HL-60 (cell line): ENCODE results near the gene TAF1B.

Experiments
- DNase-seq, 2 experiments: peaks; one replicate each; pipeline ENCODE4 v3.0.0-alpha.2; 2010 to 2020; ENCODE audit warnings: low read depth in 1 of 2, low spot score in 1 of 2
- H3K27ac ChIP-seq: fragments of 250-450 bp; sonication (Bioruptor Pico); replicated peaks from 2 replicates; pipeline ENCODE4 v1.5.1; 2020; ENCODE audit warnings: mild to moderate bottlenecking, moderate library complexity
- H3K27me3 ChIP-seq: fragments of 250-450 bp; sonication (Bioruptor Pico); 2 replicates; pipeline ENCODE4 v1.5.1; 2021; ENCODE audit warnings: mild to moderate bottlenecking, moderate library complexity; ENCODE audit not compliant: insufficient read depth, poor library complexity, severe bottlenecking
- H3K4me3 ChIP-seq: replicated peaks from 2 replicates; pipeline ENCODE4 v1.5.1; 2011; ENCODE audit warnings: mild to moderate bottlenecking, control low read depth, low read length; ENCODE audit not compliant: insufficient read depth
- GABPA ChIP-seq: IDR thresholded peaks from 2 replicates; pipeline ENCODE4 v1.6.1; 2012; ENCODE audit warnings: low read depth
- POLR2AphosphoS5 ChIP-seq: IDR thresholded peaks from 2 replicates; pipeline ENCODE4 v1.6.1; 2012; ENCODE audit warnings: low read depth
- SPI1 ChIP-seq: IDR thresholded peaks from 2 replicates; pipeline ENCODE4 v1.6.1; 2012; ENCODE audit warnings: low read depth, mild to moderate bottlenecking, borderline replicate concordance
- long read RNA-seq: library from polyadenylated mRNA; unstranded; transcript quantifications from one replicate; pipeline ENCODE4 v2.0.0, GENCODE V29; 2020
- TF ChIP-seq, protein P1 (sequence below): IDR thresholded peaks from one replicate; pipeline ENCODE4 v1.5.1; 2011; ENCODE audit warnings: low read length, control low read depth, inconsistent platforms; ENCODE audit not compliant: insufficient read depth
- TF ChIP-seq, protein P2 (sequence below): IDR thresholded peaks from 2 replicates; pipeline ENCODE4 v1.6.1; 2012; ENCODE audit warnings: low read depth; ENCODE audit not compliant: insufficient replicate concordance

Gene TAF1B
- long read RNA-seq, transcript TAF1B-201 (15 exons, 2,387 nt): major isoform, 19 of 49 reads
- long read RNA-seq, partial matches to known transcripts: 23 of 49 reads
- long read RNA-seq, other reads (novel, unspliced or antisense): 7 of 49 reads

DNA sequence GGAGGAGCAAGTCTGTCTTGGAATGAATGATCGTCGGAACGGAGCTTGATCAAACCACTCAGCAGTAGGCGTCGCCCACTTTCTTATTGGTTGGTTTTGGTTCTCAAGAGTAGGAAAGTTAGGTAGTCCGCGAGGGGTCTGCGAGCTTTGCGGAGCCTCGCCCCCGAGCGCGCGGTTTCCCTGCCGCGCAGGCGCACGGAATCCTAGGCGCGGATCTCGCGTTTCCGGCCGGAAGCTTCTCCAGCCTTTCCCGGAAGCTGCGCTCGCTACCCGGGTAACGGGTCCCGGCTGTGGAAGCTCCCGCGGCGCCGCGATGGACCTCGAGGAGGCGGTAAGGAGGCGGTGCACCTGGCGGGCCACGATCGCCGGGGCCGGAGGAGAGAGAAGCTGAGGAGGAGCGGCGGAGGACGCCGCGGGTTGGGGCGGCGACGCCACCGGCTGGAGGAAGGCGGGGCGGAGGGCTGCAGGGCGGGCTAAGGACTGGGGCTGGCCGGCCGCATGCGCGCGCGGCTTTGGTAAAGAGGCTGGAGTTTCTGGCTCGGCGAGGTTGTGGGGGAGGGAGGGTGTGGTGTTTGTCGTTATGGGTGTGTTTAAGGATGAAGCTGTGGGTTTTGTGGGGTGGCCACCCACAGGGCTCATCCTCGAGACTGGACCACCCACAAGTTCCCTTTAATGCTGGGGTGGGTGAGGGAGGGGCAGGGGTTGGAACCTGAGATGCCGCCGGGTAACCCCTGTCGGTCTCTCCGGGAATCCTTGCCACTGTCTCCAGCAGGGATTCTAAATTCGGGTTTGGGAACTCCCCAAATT lies at the start of gene TAF1B:
Gene TAF1B (plus strand): TSS at position 246 of the 807 bp plus-strand sequence. CDS start 68 bp downstream, at position 314.
- Histone ChIP-seq H3K4me3 (peak within 1 kb of the TSS; percentile 65), H3K27ac (peak within 1 kb of the TSS; percentile 80), H3K27me3 (no peaks in the 10 kb centered on the region)
- DNase-seq: peak; percentile 73 to 89
- TF ChIP-seq, protein P1, sequence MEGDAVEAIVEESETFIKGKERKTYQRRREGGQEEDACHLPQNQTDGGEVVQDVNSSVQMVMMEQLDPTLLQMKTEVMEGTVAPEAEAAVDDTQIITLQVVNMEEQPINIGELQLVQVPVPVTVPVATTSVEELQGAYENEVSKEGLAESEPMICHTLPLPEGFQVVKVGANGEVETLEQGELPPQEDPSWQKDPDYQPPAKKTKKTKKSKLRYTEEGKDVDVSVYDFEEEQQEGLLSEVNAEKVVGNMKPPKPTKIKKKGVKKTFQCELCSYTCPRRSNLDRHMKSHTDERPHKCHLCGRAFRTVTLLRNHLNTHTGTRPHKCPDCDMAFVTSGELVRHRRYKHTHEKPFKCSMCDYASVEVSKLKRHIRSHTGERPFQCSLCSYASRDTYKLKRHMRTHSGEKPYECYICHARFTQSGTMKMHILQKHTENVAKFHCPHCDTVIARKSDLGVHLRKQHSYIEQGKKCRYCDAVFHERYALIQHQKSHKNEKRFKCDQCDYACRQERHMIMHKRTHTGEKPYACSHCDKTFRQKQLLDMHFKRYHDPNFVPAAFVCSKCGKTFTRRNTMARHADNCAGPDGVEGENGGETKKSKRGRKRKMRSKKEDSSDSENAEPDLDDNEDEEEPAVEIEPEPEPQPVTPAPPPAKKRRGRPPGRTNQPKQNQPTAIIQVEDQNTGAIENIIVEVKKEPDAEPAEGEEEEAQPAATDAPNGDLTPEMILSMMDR: no peak
- TF ChIP-seq GABPA: peak; percentile 76
- peak; percentile 74; the same call in 1 of the 2 replicates for TF ChIP-seq POLR2AphosphoS5
- no peak for TF ChIP-seq SPI1
- TF ChIP-seq, protein P2, sequence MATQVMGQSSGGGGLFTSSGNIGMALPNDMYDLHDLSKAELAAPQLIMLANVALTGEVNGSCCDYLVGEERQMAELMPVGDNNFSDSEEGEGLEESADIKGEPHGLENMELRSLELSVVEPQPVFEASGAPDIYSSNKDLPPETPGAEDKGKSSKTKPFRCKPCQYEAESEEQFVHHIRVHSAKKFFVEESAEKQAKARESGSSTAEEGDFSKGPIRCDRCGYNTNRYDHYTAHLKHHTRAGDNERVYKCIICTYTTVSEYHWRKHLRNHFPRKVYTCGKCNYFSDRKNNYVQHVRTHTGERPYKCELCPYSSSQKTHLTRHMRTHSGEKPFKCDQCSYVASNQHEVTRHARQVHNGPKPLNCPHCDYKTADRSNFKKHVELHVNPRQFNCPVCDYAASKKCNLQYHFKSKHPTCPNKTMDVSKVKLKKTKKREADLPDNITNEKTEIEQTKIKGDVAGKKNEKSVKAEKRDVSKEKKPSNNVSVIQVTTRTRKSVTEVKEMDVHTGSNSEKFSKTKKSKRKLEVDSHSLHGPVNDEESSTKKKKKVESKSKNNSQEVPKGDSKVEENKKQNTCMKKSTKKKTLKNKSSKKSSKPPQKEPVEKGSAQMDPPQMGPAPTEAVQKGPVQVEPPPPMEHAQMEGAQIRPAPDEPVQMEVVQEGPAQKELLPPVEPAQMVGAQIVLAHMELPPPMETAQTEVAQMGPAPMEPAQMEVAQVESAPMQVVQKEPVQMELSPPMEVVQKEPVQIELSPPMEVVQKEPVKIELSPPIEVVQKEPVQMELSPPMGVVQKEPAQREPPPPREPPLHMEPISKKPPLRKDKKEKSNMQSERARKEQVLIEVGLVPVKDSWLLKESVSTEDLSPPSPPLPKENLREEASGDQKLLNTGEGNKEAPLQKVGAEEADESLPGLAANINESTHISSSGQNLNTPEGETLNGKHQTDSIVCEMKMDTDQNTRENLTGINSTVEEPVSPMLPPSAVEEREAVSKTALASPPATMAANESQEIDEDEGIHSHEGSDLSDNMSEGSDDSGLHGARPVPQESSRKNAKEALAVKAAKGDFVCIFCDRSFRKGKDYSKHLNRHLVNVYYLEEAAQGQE: peak; percentile 48

DNA sequence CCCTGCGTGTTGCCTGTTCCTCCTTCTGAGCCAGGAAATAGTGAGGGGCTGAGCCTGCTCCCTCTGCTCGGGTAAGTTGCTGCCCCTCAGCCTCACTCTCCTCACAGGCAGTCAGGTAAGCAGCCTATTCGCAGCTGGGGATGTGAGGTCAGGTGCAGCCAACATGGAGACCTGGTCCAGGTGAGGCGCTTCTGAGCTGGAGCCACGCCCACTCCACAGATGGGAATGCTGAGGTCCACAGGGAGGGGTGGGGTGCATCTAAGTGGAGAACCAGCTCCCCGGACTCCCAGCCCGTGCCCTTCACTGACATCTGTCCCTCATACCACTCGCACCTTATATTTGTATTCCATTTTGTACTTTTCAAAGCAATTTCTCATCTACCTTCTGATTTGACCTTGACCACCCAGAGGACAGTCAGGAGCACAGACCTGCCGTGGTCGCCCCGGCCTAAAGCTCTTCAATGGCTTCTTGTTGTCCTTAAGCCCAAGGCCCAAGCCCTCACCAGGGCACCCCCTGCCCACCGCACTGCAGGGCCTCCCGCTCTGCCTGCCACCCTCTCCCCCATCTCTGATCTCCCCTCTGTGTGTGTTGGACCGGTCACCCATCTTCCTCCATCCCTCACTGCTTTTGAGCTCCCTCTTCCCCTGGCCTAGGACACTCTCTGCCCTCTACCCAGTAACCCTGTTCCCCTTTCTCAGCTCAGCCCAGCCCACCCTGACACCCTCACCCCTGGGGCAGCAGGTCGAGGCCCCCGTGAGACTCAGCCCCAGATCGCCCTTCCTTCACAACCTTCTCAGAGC lies 49.2 kb upstream of the TAF1B start:
- Histone ChIP-seq H3K4me3 (no peak overlapping the region), H3K27me3 (no peaks in the 10 kb centered on the region), H3K27ac (no peak overlapping the region)
- DNase-seq: no peak
- TF ChIP-seq, protein P2: no peak
- TF ChIP-seq, protein P1: no peak
- no peak for TF ChIP-seq SPI1
- no peak for TF ChIP-seq POLR2AphosphoS5
- TF ChIP-seq GABPA: no peak

DNA sequence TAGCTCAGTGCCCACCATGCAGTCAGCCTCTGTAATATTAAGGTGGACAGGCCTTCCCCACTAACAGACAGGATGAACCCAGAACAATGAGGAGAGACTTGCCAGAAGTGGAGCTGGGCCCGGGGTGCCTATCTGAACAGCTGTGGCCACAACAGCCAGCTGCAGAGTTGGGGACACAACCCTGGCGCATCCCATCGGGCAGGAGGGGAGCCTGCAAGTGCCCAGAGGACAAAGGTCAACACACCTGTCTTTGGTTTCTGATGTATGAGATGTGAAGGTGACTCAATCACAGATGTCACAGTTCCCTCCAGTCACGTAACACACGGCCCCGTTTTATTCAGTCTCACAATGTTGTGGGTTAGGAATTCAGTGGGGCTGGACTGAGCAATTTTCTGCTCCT lies 48.2 kb upstream of the TAF1B start:
- Histone ChIP-seq H3K4me3 (no peak overlapping the region), H3K27me3 (no peaks in the 10 kb centered on the region), H3K27ac (no peak overlapping the region)
- no peak for TF ChIP-seq GABPA
- TF ChIP-seq, protein P1: no peak
- no peak for TF ChIP-seq POLR2AphosphoS5
- no peak for TF ChIP-seq SPI1
- TF ChIP-seq, protein P2: no peak
- DNase-seq: no peak
